OCI-LY7 (cell line): ENCODE results near the gene SPTLC2. TPM values are rescaled to one million over a fixed set of nuclear protein-coding genes. Genes with fewer than 3 reads are reported as not detected.

Experiments used
- BruUV-seq: library from RNA; stranded (reverse); fragments of 400-500 nt; replicated peaks from 2 replicates; lab custom pipeline; 2021; lab: Mats Ljungman, UMichigan
- CTCF ChIA-PET: fragments of 300-600 bp; sonication (Branson Sonifier 250); formaldehyde crosslinking; loops from one replicate; lab custom pipeline; 2022; ENCODE audit warnings: antibody characterized with exemption; ENCODE audit not compliant: unreplicated experiment; lab: Charles Lee
- POLR2A ChIA-PET: fragments of 300-600 bp; sonication (Branson Sonifier 250); formaldehyde crosslinking; loops from one replicate; lab custom pipeline; 2022; ENCODE audit warnings: antibody characterized with exemption; lab: Charles Lee
- DNase-seq: peaks from one replicate; pipeline ENCODE4 v3.0.0-alpha.2; 2015; ENCODE audit warnings: low spot score
- H2AFZ ChIP-seq: fragments of 200-600 bp; sonication (generic), shearing (Covaris generic); 2 replicates; pipeline ENCODE4 v1.6.1; 2014; ENCODE audit warnings: mild to moderate bottlenecking, antibody characterized with exemption, low read length, moderate library complexity
- H3K27ac ChIP-seq: fragments of 200-600 bp; sonication (generic); 2 replicates; pipeline ENCODE4 v1.5.1; 2014; ENCODE audit warnings: mixed run types, low read depth, mild to moderate bottlenecking, moderate library complexity, low read length, inconsistent platforms; ENCODE audit not compliant: poor library complexity, severe bottlenecking
- H3K36me3 ChIP-seq: fragments of 200-600 bp; sonication (generic); 2 replicates; pipeline ENCODE4 v1.6.1; 2014; ENCODE audit warnings: mild to moderate bottlenecking, antibody characterized with exemption, low read length, moderate library complexity, mixed read lengths; ENCODE audit not compliant: insufficient read depth
- H3K4me1 ChIP-seq: fragments of 200-600 bp; sonication (generic); 2 replicates; pipeline ENCODE4 v1.5.1; 2014; ENCODE audit warnings: mild to moderate bottlenecking, low read length; ENCODE audit not compliant: insufficient read depth, poor library complexity, severe bottlenecking
- H3K4me2 ChIP-seq: fragments of 200-600 bp; sonication (generic); 2 replicates; pipeline ENCODE4 v1.6.1; 2014; ENCODE audit warnings: mild to moderate bottlenecking, low read length
- H3K4me3 ChIP-seq: fragments of 200-600 bp; sonication (generic); 2 replicates; pipeline ENCODE4 v1.5.1; 2014; ENCODE audit warnings: mild to moderate bottlenecking, low read depth, low read length; ENCODE audit not compliant: poor library complexity, severe bottlenecking
- H3K79me2 ChIP-seq: fragments of 200-600 bp; sonication (generic); 2 replicates; pipeline ENCODE4 v1.6.1; 2016; ENCODE audit warnings: low read depth, mild to moderate bottlenecking, low read length, moderate library complexity, mixed read lengths; ENCODE audit not compliant: insufficient read depth
- H3K9me2 ChIP-seq: fragments of 200-600 bp; sonication (generic); 2 replicates; pipeline ENCODE4 v1.6.1; 2016; ENCODE audit warnings: mild to moderate bottlenecking, low read length, mixed read lengths; ENCODE audit not compliant: insufficient read depth
- H3K9me3 ChIP-seq: fragments of 200-600 bp; sonication (generic); 2 replicates; pipeline ENCODE4 v1.6.1; 2014; ENCODE audit warnings: mild to moderate bottlenecking, mixed run types, low read length, mixed read lengths
- H4K20me1 ChIP-seq: fragments of 200-600 bp; sonication (generic); 2 replicates; pipeline ENCODE4 v1.6.1; 2014; ENCODE audit warnings: mild to moderate bottlenecking, antibody characterized with exemption, low read length, moderate library complexity, mixed read lengths; ENCODE audit not compliant: insufficient read depth
- EZH2phosphoT487 ChIP-seq: fragments of 200-600 bp; sonication (generic); IDR thresholded peaks from 2 replicates; pipeline ENCODE4 v1.6.1; 2018; ENCODE audit warnings: low read depth, borderline replicate concordance, mild to moderate bottlenecking, mixed run types, antibody characterized with exemption, low read length, moderate library complexity, mixed read lengths
- intact Hi-C: fragments of 100-400 bp; cut with micrococcal nuclease; formaldehyde crosslinking; loops from one replicate; pipeline ENCODE4 v1.10.0; 2022; ENCODE audit not compliant: unreplicated experiment
- total RNA-seq, 2 experiments: library from RNA; depleted of rRNA in 1 of 2; stranded (reverse); fragments of >200 nt in 1 of 2; shearing (Covaris generic) in 1 of 2; gene quantifications; 2 replicates each; pipeline ENCODE4 v1.2.3, GENCODE V29; 2014 to 2022
- TF ChIP-seq, protein P1 (sequence below): fragments of 200-600 bp; sonication (generic); conservative IDR thresholded peaks from 2 replicates; pipeline ENCODE4 v1.5.1; 2014; ENCODE audit warnings: mild to moderate bottlenecking, antibody characterized with exemption, low read length, moderate library complexity, mixed read lengths

SPTLC2 gene
- total RNA-seq, 2 experiments from 2014 or later: 14.7 to 45.1 TPM

GRCh38 chr14:77598366-77599070 lies 17.9 kb downstream of the SPTLC2 start:
- Histone ChIP-seq H3K36me3 (peaks cover 48% of the 10 kb centered on the region), H3K9me2 (no peaks in the 10 kb centered on the region), H4K20me1 (0 out of 2 replicates have a peak, but pooled peaks cover 5% of the 10 kb centered on the region), H3K9me3 (no peaks in the 10 kb centered on the region), H3K4me3 (peak overlapping the region; percentile 27), H2AFZ (no peak overlapping the region), H3K4me2 (peak overlapping the region; percentile 55), H3K27ac (no peak overlapping the region), H3K4me1 (peaks cover 63% of the 10 kb centered on the region), H3K79me2 (peaks cover 80% of the 10 kb centered on the region)
- no TSS peak for BruUV-seq
- POLR2A ChIA-PET: interaction anchor here (0.6 to 1.6 kb wide), 5 partner anchors 10 to 1841 kb away, joined by 3 to 6 read pairs (median 3); no protein-coding TSS in a partner anchor
- DNase-seq: no peak
- CTCF ChIA-PET: no interaction called here
- TF ChIP-seq EZH2phosphoT487: no peak
- TF ChIP-seq, protein P1, sequence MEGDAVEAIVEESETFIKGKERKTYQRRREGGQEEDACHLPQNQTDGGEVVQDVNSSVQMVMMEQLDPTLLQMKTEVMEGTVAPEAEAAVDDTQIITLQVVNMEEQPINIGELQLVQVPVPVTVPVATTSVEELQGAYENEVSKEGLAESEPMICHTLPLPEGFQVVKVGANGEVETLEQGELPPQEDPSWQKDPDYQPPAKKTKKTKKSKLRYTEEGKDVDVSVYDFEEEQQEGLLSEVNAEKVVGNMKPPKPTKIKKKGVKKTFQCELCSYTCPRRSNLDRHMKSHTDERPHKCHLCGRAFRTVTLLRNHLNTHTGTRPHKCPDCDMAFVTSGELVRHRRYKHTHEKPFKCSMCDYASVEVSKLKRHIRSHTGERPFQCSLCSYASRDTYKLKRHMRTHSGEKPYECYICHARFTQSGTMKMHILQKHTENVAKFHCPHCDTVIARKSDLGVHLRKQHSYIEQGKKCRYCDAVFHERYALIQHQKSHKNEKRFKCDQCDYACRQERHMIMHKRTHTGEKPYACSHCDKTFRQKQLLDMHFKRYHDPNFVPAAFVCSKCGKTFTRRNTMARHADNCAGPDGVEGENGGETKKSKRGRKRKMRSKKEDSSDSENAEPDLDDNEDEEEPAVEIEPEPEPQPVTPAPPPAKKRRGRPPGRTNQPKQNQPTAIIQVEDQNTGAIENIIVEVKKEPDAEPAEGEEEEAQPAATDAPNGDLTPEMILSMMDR: no peak
- intact Hi-C loops: loop anchor here (10.0 kb wide), 1 partner anchor 564 kb away; no protein-coding TSS in a partner anchor

DNA sequence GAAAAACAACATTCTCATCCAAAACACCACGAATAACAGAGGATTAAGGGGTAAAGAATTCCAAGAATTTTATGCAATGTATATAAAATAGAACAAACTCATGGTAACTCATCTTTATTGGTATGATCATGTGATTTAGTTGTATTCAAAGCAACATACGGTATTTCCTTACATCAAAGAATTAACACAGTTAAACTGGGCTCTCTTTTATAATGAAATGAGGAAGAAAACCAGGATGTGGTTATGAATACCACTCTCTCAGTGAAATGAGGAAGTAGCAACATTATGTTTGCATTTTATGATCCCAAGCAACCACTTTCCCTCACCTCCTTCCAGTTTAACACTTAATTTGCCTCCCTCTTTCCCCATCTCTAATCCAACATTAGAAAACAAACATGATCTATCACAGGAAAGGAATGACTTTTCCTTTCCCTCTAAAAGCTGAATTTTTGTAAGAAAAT lies 22.9 kb downstream of the SPTLC2 start:
- no TSS peak for BruUV-seq
- peak; percentile 89 for DNase-seq
- CTCF ChIA-PET: no interaction called here
- POLR2A ChIA-PET: interaction anchor here (0.9 to 2.5 kb wide), 7 partner anchors 10 to 63 kb away, joined by 3 to 10 read pairs (median 5); no protein-coding TSS in a partner anchor
- H3K79me2 ChIP-seq: peaks cover 87% of the 10 kb centered on the region
- H3K27ac ChIP-seq: peak overlapping the region; percentile 91
- H3K9me3 ChIP-seq: no peaks in the 10 kb centered on the region; the same call in 1 of the 2 replicates
- peak overlapping the region; percentile 33; the same call in 1 of the 2 replicates for H2AFZ ChIP-seq
- H3K36me3 ChIP-seq: peaks cover 47% of the 10 kb centered on the region
- peak overlapping the region; percentile 46 for H3K4me3 ChIP-seq
- TF ChIP-seq, protein P1: no peak
- TF ChIP-seq EZH2phosphoT487: no peak
- no peaks in the 10 kb centered on the region for H3K9me2 ChIP-seq
- peaks cover 87% of the 10 kb centered on the region for H3K4me1 ChIP-seq
- peak overlapping the region; percentile 69 for H3K4me2 ChIP-seq
- intact Hi-C loops: loop anchor here (10.0 kb wide), 1 partner anchor 559 kb away; no protein-coding TSS in a partner anchor
- H4K20me1 ChIP-seq: no peaks in the 10 kb centered on the region
